ENCODE results near the gene KRTAP5-4.
"Not testable (repeated sequence)": the region's sequence is repeated elsewhere in the genome, so short reads cannot be mapped to it uniquely, and the experiment has no call there.

Gene KRTAP5-4

GRCh38 chr11:1622086-1622485 lies at the start of gene KRTAP5-4:
TSS of gene KRTAP5-4 (minus strand) at chr11:1622138. CDS start at chr11:1622093, 45 bp downstream.
- no peak for DNase-seq (ENCODE audit: low read depth)

- DNase-seq (ENCODE audit: low read depth) = no peak
Observed at GRCh38 chr11:1671658-1672057, 49.7 kb upstream of the KRTAP5-4 start.

- DNase-seq (ENCODE audit: low read depth) = no peak
Observed at GRCh38 chr11:1670905-1671371, 49.0 kb upstream of the KRTAP5-4 start.

GRCh38 chr11:1670457-1670856 lies 48.5 kb upstream of the KRTAP5-4 start:
- DNase-seq (ENCODE audit: low read depth) = not testable (repeated sequence)

- no peak for DNase-seq (ENCODE audit: low read depth)
Observed at GRCh38 chr11:1669546-1670218, 47.7 kb upstream of the KRTAP5-4 start.

- no peak for DNase-seq (ENCODE audit: low read depth)
Observed at GRCh38 chr11:1668911-1669473, 47.1 kb upstream of the KRTAP5-4 start.

GRCh38 chr11:1667906-1668305 lies 46.0 kb upstream of the KRTAP5-4 start:
- DNase-seq (ENCODE audit: low read depth) = no peak

- no peak for DNase-seq (ENCODE audit: low read depth)
Observed at GRCh38 chr11:1667121-1667850, 45.3 kb upstream of the KRTAP5-4 start.

- DNase-seq (ENCODE audit: low read depth) = no peak
Observed at GRCh38 chr11:1665313-1665712, 43.4 kb upstream of the KRTAP5-4 start.

- not testable (repeated sequence) for DNase-seq (ENCODE audit: low read depth)
Observed at GRCh38 chr11:1662699-1663283, 40.9 kb upstream of the KRTAP5-4 start.

- not testable (repeated sequence) for DNase-seq (ENCODE audit: low read depth)
Observed at GRCh38 chr11:1661454-1662269, 39.7 kb upstream of the KRTAP5-4 start.

GRCh38 chr11:1660111-1660867 lies 38.4 kb upstream of the KRTAP5-4 start:
- DNase-seq (ENCODE audit: low read depth) = no peak

GRCh38 chr11:1659506-1659905 lies 37.6 kb upstream of the KRTAP5-4 start:
- DNase-seq (ENCODE audit: low read depth) = no peak

- DNase-seq (ENCODE audit: low read depth) = no peak
Observed at GRCh38 chr11:1656670-1657069, 34.7 kb upstream of the KRTAP5-4 start.

- DNase-seq (ENCODE audit: low read depth) = no peak
Observed at GRCh38 chr11:1656061-1656441, 34.1 kb upstream of the KRTAP5-4 start.

GRCh38 chr11:1655168-1656060 lies 33.5 kb upstream of the KRTAP5-4 start:
- no peak for DNase-seq (ENCODE audit: low read depth)

GRCh38 chr11:1654388-1655167 lies 32.6 kb upstream of the KRTAP5-4 start:
- DNase-seq (ENCODE audit: low read depth) = no peak

GRCh38 chr11:1653541-1654387 lies 31.8 kb upstream of the KRTAP5-4 start:
- DNase-seq (ENCODE audit: low read depth) = no peak
